ENCODE results near the gene CDC14B.

DNA sequence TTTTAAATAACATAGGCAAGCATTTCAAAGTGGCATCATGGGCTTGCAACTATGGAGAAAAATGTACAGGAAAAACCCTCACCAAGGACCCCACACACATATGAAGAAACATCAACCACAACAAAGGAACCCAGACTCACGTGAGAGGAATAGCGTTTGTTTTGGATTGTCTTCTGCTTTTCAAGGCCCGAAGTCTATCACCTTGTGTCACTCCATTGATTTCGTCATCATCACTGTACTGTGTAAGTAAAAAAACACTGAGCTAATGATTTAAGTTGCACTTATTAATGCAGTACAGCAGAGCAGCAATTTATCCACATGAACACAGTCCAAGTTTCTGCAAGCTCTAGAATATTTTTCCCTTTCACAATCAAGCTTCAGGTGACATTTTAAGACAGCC, 97.3 kb downstream of the CDC14B start:
- TF ChIP-seq, protein P1, sequence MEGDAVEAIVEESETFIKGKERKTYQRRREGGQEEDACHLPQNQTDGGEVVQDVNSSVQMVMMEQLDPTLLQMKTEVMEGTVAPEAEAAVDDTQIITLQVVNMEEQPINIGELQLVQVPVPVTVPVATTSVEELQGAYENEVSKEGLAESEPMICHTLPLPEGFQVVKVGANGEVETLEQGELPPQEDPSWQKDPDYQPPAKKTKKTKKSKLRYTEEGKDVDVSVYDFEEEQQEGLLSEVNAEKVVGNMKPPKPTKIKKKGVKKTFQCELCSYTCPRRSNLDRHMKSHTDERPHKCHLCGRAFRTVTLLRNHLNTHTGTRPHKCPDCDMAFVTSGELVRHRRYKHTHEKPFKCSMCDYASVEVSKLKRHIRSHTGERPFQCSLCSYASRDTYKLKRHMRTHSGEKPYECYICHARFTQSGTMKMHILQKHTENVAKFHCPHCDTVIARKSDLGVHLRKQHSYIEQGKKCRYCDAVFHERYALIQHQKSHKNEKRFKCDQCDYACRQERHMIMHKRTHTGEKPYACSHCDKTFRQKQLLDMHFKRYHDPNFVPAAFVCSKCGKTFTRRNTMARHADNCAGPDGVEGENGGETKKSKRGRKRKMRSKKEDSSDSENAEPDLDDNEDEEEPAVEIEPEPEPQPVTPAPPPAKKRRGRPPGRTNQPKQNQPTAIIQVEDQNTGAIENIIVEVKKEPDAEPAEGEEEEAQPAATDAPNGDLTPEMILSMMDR (IDR thresholded peaks at IDR 0.05) = no peak
- no peak for TF ChIP-seq EZH2 (IDR thresholded peaks at IDR 0.05)
- TF ChIP-seq EZH2phosphoT487 (IDR thresholded peaks at IDR 0.05) = no peak
